HCT116 (cell line): ENCODE results near the gene CNPY4. TPM values are rescaled to one million over a fixed set of nuclear protein-coding genes. Genes with fewer than 3 reads are reported as not detected.

Experiments
- ATAC-seq: fragments of 200-7000 bp; cut with Tn5 transposase; 2 replicates; pipeline ENCODE4 v1.9.1; 2020; ENCODE audit warnings: mild to moderate bottlenecking, moderate library complexity
- BruUV-seq: library from RNA; stranded (reverse); fragments of 400-500 nt; replicated peaks from 2 replicates; lab custom pipeline; 2021; lab: Mats Ljungman, UMichigan
- CTCF ChIA-PET: fragments of 300-600 bp; sonication (Branson Sonifier 250); formaldehyde crosslinking; loops from one replicate; lab custom pipeline; 2021; ENCODE audit warnings: antibody characterized with exemption; lab: Charles Lee
- POLR2A ChIA-PET: fragments of 300-600, 350-600 bp; sonication (Branson Sonifier 250); formaldehyde crosslinking; loops from one replicate; lab custom pipeline; 2021; ENCODE audit warnings: antibody characterized with exemption; lab: Charles Lee
- RAD21 ChIA-PET, 2 experiments: fragments of 300-600 bp; sonication (Branson Sonifier 250); formaldehyde crosslinking; loops; one replicate each; lab custom pipeline; 2023; ENCODE audit warnings: low total read pairs in 2 of 2; ENCODE audit not compliant: uncharacterized antibody in 2 of 2, unreplicated experiment in 2 of 2, low non-redundant PET in 1 of 2; lab: Charles Lee
- DNase-seq: peaks from one replicate; pipeline ENCODE4 v3.0.0-alpha.2; 2010; ENCODE audit warnings: low read depth, low spot score
- H2AFZ ChIP-seq: fragments of 200-600 bp; shearing (Covaris generic), sonication (generic); 2 replicates; pipeline ENCODE4 v1.6.1; 2017; ENCODE audit warnings: low read depth, mixed run types, mixed read lengths, antibody characterized with exemption, low read length; ENCODE audit not compliant: poor library complexity, severe bottlenecking
- H3K27ac ChIP-seq: 2 replicates; pipeline ENCODE4 v1.5.1; 2012; ENCODE audit warnings: low read depth, low read length
- H3K27me3 ChIP-seq: fragments of 200-600 bp; sonication (generic); 2 replicates; pipeline ENCODE4 v1.6.1; 2016; ENCODE audit warnings: mixed run types, low read length, mixed read lengths; ENCODE audit not compliant: insufficient read depth
- H3K36me3 ChIP-seq, 2 experiments: fragments of 200-500 bp in 1 of 2; fragments of 200-600 bp in 1 of 2; sonication (Bioruptor generic) in 1 of 2; sonication (generic) in 1 of 2; 2 replicates each; pipeline versions ENCODE4 v1.5.1 to v1.6.1; 2014 to 2016; ENCODE audit warnings: low read length in 2 of 2, inconsistent platforms in 1 of 2, mixed read lengths in 1 of 2, mixed run types in 1 of 2; ENCODE audit not compliant: insufficient read depth in 2 of 2, control insufficient read depth in 1 of 2
- H3K4me1 ChIP-seq, 2 experiments: fragments of 200-600 bp in 1 of 2; sonication (generic) in 1 of 2; 2 replicates each; pipeline versions ENCODE4 v1.5.1 to v1.6.1; 2012 to 2017; ENCODE audit warnings: low read length in 2 of 2, inconsistent platforms in 1 of 2, mild to moderate bottlenecking in 1 of 2, mixed read lengths in 1 of 2, mixed run types in 1 of 2, moderate library complexity in 1 of 2; ENCODE audit not compliant: insufficient read depth in 2 of 2, control insufficient read depth in 1 of 2
- H3K4me2 ChIP-seq: fragments of 200-600 bp; sonication (generic); 2 replicates; pipeline ENCODE4 v1.6.1; 2017; ENCODE audit warnings: mixed run types, low read length, mixed read lengths
- H3K4me3 ChIP-seq, 2 experiments: fragments of 200-600 bp in 1 of 2; sonication (generic) in 1 of 2; replicated peaks in 1 of 2; 2 replicates each; pipeline ENCODE4 v1.5.1; 2011 to 2016; ENCODE audit warnings: low read length in 2 of 2, control low read depth in 1 of 2, low read depth in 1 of 2, mild to moderate bottlenecking in 1 of 2, mixed read lengths in 1 of 2, mixed run types in 1 of 2
- H3K79me2 ChIP-seq: fragments of 200-600 bp; sonication (generic); 2 replicates; pipeline ENCODE4 v1.6.1; 2017; ENCODE audit warnings: mild to moderate bottlenecking, mixed run types, low read length, moderate library complexity, mixed read lengths; ENCODE audit not compliant: insufficient read depth
- H3K9ac ChIP-seq: fragments of 200-600 bp; sonication (generic); 2 replicates; pipeline ENCODE4 v1.6.1; 2016; ENCODE audit warnings: low read length, mixed read lengths
- H3K9me2 ChIP-seq: fragments of 200-600 bp; sonication (generic), shearing (Covaris generic); 2 replicates; pipeline ENCODE4 v1.6.1; 2017; ENCODE audit warnings: mixed run types, mild to moderate bottlenecking, moderate library complexity; ENCODE audit not compliant: insufficient read depth
- H3K9me3 ChIP-seq, 2 experiments: fragments of 200-500 bp in 1 of 2; fragments of 200-600 bp in 1 of 2; sonication (Bioruptor generic) in 1 of 2; sonication (generic) in 1 of 2; 2 replicates each; pipeline ENCODE4 v1.6.1; 2014 to 2017; ENCODE audit warnings: low read length in 2 of 2, mixed read lengths in 2 of 2, inconsistent platforms in 1 of 2, low read depth in 1 of 2, mild to moderate bottlenecking in 1 of 2, mixed run types in 1 of 2, moderate library complexity in 1 of 2; ENCODE audit not compliant: control insufficient read depth in 1 of 2, insufficient read depth in 1 of 2
- H4K20me1 ChIP-seq: fragments of 200-600 bp; sonication (generic), shearing (Covaris generic); 2 replicates; pipeline ENCODE4 v1.6.1; 2017; ENCODE audit warnings: mixed run types, mild to moderate bottlenecking, moderate library complexity; ENCODE audit not compliant: insufficient read depth
- CBX3 ChIP-seq: IDR thresholded peaks from 2 replicates; pipeline ENCODE4 v1.6.1; 2012; ENCODE audit warnings: low read depth
- CEBPB ChIP-seq: IDR thresholded peaks from 2 replicates; pipeline ENCODE4 v1.6.1; 2012; ENCODE audit warnings: low read depth
- EGR1 ChIP-seq: IDR thresholded peaks from 2 replicates; pipeline ENCODE4 v1.6.1; 2012; ENCODE audit warnings: low read depth
- EZH2 ChIP-seq: fragments of 200-600 bp; sonication (generic); IDR thresholded peaks from 2 replicates; pipeline ENCODE4 v1.6.1; 2017; ENCODE audit warnings: antibody characterized with exemption, mixed run types
- EZH2phosphoT487 ChIP-seq: fragments of 200-600 bp; IDR thresholded peaks from 2 replicates; pipeline ENCODE4 v1.6.1; 2018; ENCODE audit warnings: antibody characterized with exemption, borderline replicate concordance
- FOSL1 ChIP-seq: IDR thresholded peaks from 2 replicates; pipeline ENCODE4 v1.6.1; 2012; ENCODE audit warnings: low read depth
- RAD21 ChIP-seq: IDR thresholded peaks from 2 replicates; pipeline ENCODE4 v1.6.1; 2012; ENCODE audit warnings: low read depth, mild to moderate bottlenecking
- SP1 ChIP-seq: IDR thresholded peaks from 2 replicates; pipeline ENCODE4 v1.6.1; 2012; ENCODE audit warnings: low read depth
- SRF ChIP-seq: IDR thresholded peaks from 2 replicates; pipeline ENCODE4 v1.6.1; 2012; ENCODE audit warnings: low read depth
- TCF7L2 ChIP-seq: IDR thresholded peaks from 2 replicates; pipeline ENCODE4 v1.7.0; 2011; ENCODE audit warnings: borderline replicate concordance, inconsistent platforms; ENCODE audit not compliant: insufficient read depth, insufficient read length; ENCODE audit errors: extremely low read depth
- YY1 ChIP-seq: IDR thresholded peaks from 2 replicates; pipeline ENCODE4 v1.6.1; 2011; ENCODE audit warnings: low read length, low read depth, moderate library complexity, mild to moderate bottlenecking; ENCODE audit not compliant: insufficient replicate concordance; ENCODE audit errors: extremely low read depth
- ZFX ChIP-seq: fragments of 450-650 bp; IDR thresholded peaks from 2 replicates; pipeline ENCODE4 v1.6.1; 2017
- ZNF274 ChIP-seq: fragments of 200-500 bp; sonication (Bioruptor generic); IDR thresholded peaks from 2 replicates; pipeline ENCODE4 v1.6.1; 2014; ENCODE audit warnings: mild to moderate bottlenecking, low read depth, low read length, inconsistent platforms
- intact Hi-C: fragments of 100-400 bp; cut with micrococcal nuclease; formaldehyde crosslinking; loops from 2 replicates; pipeline ENCODE4 v1.10.0; 2022
- total RNA-seq: library from RNA; stranded (reverse); gene quantifications from one replicate; pipeline ENCODE4 v1.2.1, GENCODE V29; 2021; ENCODE audit not compliant: unreplicated experiment
- TF ChIP-seq, protein P1 (sequence below): IDR thresholded peaks from 2 replicates; pipeline ENCODE4 v1.6.1; 2012

CNPY4 gene
- total RNA-seq, 1 experiment from 2014 or later, result 2.6 TPM

DNA sequence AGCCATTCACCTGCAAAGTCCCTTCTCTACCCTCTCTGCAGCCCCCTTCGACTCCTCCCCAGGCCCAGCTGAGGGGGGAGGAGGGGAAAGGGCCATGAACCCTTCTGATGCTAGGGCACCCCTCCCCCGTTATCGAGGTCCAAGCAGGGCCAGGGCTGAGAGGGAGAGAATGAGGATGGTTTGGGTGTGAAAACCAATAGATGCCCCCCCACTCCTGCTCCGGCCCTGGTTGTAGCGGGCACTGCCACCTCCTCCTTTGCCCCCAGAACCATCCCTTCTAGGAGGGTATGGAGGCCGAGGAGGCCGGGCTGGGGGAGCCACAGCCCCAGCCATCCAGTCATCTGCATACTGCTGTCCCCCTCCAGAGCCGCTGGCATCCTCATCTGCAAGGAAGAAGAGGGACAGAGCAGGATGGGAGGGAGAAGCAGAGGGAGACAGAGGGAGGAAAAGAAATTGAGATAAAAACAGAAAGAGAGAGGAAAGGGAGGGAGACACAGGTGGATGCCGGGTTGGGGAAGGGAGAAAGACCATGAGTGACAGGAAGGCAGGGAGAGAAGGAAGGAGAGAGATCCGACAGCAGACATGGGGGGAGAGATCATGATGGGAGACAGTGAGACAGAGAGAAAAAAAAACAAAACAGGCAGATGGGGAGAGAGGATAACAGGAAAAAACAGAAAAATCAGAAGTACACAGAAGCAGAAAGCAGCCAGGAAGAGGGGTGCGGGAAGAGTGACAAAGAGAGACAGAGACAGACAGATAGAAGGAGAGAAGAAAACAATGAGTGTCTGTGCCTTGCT lies 50.9 kb downstream of the CNPY4 start:
- intact Hi-C loops, result no loop called here
- DNase-seq (no peak), ATAC-seq (no peak)
- Histone ChIP-seq H3K9me2 (no peaks in the 10 kb centered on the region), H4K20me1 (no peaks in the 10 kb centered on the region), H2AFZ (no peak overlapping the region), H3K4me3 (no peak overlapping the region), H3K4me2 (no peak overlapping the region), H3K27me3 (no peaks in the 10 kb centered on the region), H3K36me3 (no peaks in the 10 kb centered on the region), H3K27ac (no peak overlapping the region), H3K9ac (no peak overlapping the region), H3K79me2 (no peaks in the 10 kb centered on the region), H3K4me1 (peaks cover 0 to 6% of the 10 kb centered on the region in 2 experiments; a peak in 1 of 4 replicates), H3K9me3 (no peaks in the 10 kb centered on the region)
- CTCF ChIA-PET, result no interaction called here
- RAD21 ChIA-PET, result no interaction called here
- no TSS peak for BruUV-seq
- TF ChIP-seq EGR1 (no peak), ZFX (no peak), CEBPB (no peak), TCF7L2 (no peak), YY1 (no peak), EZH2phosphoT487 (no peak), ZNF274 (no peak), RAD21 (no peak), CBX3 (no peak), SP1 (no peak), EZH2 (no peak), FOSL1 (no peak), SRF (no peak)
- TF ChIP-seq, protein P1, sequence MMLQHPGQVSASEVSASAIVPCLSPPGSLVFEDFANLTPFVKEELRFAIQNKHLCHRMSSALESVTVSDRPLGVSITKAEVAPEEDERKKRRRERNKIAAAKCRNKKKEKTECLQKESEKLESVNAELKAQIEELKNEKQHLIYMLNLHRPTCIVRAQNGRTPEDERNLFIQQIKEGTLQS, result no peak
- POLR2A ChIA-PET, result no interaction called here
